ENCODE data around the gene SRRM3. TPM values are rescaled to one million over a fixed set of nuclear protein-coding genes. Genes with fewer than 3 reads are reported as not detected.
A peak's percentile ranks its signal among the peaks of the same experiment; 100 is the strongest.
"Not testable (repeated sequence)": the region's sequence is repeated elsewhere in the genome, so short reads cannot be mapped to it uniquely, and the experiment has no call there.

SRRM3 gene
- total RNA-seq, 1 experiment from 2014 or later, result 0.39 TPM

DNA sequence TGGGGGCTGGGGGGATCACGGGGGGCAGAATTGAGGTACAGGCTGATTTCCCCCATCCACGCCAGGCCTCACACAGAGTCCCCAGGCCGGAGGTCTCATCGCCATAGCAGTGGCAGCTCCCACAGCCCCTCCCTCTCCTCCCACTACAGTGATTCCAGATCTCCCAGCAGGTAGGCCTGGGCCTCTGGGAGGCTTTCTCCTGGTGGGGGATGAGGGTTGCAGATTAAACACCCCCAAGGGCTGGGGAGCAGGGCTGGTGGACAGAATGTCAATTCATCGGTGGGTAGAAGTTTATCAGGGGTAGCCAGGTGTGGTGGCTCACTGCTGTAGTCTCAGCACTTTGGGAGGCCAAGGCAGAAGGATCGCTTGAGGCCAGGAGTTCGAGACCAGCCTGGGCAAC lies 63.6 kb downstream of the SRRM3 start:
- no peak for DNase-seq (ENCODE audit: low read depth)

DNA sequence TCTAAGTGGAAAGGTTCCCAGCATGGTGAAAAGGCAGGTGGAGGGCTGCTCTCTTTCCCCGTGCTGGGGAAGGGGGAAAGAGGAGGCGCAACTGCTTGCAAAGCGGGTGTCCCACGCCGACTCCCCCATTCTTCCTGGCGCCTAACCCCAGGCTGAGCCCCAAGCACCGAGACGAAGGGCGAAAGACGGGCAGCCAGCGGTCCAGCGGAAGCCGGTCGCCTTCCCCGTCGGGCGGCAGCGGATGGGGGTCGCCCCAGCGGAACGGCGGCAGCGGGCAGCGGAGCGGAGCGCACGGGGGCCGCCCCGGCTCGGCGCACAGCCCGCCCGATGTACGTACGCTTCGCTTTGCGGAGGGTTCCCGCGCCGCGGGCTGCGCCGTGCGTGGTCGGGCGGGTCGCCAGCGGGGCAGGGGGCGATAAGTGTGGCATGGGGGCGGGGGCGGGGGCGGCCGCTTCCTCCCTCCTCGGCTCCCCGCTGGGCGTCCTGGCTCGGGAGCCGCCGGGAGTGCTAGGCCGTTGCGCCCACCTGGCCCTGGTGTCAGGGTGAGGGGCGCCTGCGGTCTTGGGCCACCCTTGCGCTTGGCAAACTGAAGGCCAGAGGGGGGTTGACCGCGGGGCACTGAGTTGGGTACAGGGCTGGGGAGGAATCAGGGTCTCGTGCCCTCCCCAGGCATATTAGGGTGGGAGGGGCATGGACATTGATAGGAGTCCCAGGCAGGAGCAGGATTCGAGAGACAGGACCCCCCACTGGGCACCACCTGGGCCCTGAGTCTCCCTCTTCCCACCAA lies 65.6 kb downstream of the SRRM3 start:
- no peak for DNase-seq (ENCODE audit: low read depth)

DNA sequence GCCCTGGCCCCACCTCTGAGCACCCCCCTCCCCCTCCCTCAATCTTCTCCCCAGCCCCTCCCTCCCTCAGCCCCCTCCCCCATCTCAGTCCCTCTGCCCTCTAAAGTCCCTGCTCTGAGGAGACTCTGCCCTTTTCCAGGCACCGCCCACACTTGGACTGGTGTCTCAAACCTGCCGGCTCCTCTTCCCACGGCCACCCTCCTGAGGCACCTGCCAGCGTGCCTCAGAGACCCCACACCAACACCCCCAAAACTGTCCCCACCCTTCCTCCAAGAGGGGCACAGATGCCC lies 66.1 kb downstream of the SRRM3 start:
- no peak for DNase-seq (ENCODE audit: low read depth)

DNA sequence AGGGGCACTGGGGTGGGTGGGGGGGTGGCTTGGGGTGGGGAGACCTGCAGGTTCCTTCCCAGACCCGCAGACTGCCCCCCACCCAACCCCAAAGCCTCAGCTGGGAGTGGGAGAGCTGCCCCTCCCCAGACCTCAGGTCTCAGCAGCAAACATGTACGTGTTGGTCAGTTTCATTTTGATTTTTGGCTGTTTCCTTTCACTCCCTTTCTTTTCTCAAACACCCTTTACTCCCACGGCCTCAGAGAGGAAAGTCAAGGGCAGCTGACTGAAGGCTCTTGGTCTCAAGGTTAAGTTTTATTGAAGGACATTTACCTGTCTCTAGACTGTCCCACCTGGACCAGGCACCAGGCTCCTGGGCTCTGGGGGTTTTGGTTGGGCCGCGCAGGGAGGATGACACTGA lies 66.7 kb downstream of the SRRM3 start:
- no peak for DNase-seq (ENCODE audit: low read depth)

DNA sequence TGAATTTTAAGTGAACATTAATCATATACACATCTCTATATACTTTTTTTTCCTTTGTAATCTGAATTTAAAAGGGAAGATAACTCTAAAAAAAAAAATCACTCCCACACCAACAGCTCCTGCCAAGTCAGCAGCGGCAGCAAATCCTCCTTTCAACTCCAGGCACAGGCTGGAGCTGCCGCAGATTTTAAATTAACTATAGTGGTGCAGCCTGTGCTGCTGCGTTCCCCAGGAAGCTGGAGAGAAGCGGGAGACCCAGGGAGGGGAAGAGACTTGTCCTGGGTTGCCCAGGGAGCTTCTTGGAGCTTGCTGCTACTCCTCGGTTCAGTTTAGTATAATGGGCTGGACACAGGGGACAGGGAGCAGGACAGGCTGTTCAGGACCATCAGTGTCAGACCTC lies 68.2 kb downstream of the SRRM3 start:
- DNase-seq (ENCODE audit: low read depth), result no peak

DNA sequence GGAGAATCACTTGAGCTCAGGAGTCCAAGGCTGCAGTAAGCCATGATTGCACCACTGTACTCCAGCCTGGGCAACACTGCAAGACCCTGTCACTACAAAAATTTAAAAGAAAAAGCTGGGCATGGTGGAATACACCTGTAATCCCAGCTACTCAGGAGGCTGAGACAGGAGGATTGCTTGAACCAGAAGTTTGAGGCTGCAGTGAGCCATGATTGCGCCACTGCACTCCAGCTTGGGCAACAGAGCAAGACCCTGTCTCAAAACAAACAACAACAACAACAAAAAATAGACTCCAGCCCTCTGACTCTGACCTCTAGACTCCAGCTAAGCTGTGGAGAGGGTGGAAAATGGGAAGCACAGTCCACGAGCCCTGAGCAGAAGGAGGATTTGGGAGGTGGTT lies 69.7 kb downstream of the SRRM3 start:
- DNase-seq (ENCODE audit: low read depth), result not testable (repeated sequence)

DNA sequence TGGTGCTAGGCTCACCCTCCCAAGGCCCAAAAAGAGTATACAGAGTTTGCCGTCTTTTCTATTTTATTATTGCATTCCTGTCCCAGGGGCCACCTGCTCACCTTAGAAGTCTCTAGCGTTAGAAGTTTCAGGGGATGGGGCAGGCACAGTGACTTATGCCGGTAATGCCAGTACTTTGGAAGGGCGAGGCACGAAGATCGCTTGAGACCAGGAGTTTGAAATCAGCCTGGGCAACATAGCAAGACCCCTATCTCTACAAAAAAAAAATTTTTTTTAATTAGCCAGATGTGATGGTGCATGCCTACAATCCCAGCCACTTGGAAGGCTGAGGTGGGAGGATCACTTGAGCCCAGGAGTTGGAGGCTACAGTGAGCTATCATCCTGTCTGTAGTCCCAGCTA lies 70.4 kb downstream of the SRRM3 start:
- no peak for DNase-seq (ENCODE audit: low read depth)

DNA sequence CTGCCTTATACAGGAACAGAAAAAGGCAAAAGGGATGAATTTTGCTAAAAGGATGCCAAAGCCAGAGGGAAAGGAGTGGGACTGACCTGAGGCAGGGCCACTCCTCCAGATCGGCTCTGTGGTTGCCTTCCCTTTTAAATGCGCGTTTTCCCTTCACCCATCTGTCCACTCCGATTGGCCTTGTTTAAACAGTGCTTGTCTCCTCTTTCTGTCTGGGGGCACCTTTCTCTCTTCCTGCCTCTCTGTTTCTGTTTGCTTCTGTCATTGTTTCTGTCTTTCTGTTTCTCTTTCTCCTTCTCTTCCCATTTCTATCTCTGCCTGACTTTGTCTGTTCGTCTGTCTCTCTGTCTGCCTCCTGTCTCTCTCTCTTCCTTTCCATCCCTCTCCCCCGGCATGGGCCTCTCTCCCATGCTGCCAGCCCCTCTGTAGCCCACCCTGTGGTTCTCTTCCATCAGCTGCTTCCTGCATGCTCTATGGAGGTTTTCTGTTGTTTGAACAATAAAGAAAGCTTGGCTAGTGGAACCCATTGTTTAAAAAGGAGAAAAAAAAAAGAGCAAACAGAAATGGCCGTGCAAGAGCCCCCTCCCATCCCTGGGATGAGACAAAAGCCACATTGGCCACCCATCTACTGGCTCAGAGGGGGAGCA lies 71.3 kb downstream of the SRRM3 start:
- no peak for DNase-seq (ENCODE audit: low read depth)

DNA sequence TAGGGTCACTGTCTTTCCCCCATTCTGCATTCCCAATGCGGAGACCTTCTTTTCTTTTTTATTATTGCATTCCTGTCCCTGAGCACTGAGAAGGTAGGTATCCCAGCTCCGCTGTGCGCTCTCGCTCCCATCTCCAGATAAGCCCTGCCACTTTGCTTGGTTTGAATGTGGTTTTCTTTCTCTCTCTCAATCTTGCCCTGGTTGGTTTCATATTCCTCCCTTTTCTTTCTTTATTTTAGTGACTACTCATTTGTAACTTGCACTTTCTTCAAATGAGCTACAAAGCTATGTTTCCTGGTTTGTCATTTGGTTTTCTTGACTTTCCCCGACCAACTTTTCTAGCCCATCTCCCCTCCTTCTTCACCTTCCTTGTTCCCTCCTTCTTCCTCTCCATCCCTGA lies 71.8 kb downstream of the SRRM3 start:
- DNase-seq (ENCODE audit: low read depth), result no peak

GRCh38 chr7:76278540-76278939 lies 76.8 kb downstream of the SRRM3 start:
- DNase-seq (ENCODE audit: low read depth), result peak; percentile 68

- DNase-seq (ENCODE audit: low read depth), result no peak
These were observed 78.7 kb downstream of the SRRM3 start for GRCh38 chr7:76280408-76280807.

GRCh38 chr7:76281006-76281705 lies 79.5 kb downstream of the SRRM3 start:
- DNase-seq (ENCODE audit: low read depth), result no peak

GRCh38 chr7:76281706-76282343 lies 80.1 kb downstream of the SRRM3 start:
- DNase-seq (ENCODE audit: low read depth), result no peak

GRCh38 chr7:76282344-76283253 lies 80.9 kb downstream of the SRRM3 start:
- DNase-seq (ENCODE audit: low read depth), result no peak

DNA sequence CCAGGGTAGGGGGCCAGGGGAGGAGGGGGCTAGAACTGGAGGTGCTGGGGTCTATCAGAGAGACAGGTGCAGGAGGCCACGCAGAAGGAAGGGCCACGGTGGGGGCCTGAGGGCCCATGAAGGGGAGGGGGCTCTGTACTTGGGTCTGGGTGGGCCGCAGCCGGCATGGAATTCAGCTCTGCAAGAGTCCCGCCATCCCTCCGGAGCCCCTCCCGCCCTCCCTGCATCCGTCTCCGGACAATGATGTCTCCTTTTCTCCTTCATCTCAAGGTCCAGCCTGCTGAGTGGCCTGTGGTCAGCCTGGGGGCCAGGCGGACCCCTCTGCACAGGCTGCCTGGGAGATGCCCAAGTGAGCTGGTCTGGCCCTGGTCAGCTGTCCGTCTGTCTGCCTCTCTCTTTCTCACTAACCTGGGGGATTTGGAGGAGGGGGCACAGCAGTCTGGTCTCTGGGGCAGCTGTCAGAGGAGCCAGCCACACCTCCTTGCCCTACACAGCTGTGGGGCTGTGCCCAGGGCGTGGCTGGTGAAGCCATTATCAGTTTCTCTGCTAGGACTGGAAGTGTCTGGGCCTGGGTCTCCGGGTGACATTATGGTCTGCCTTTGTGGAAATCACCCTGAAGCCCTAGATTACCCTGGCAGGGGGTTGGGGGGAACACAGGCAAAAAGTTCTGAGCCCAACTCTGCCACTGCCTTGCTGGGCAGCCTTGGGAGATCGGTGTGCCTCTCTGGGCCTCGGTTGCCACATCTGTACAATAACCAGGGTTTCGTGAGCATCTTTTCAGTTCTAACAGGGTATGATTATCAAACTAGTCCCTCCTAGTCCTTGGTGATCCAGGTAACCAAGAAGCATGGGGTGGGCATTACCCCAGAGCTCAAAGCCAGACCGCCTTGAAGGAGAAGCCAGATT lies 81.8 kb downstream of the SRRM3 start:
- DNase-seq (ENCODE audit: low read depth), result no peak

GRCh38 chr7:76285604-76286374 lies 84.1 kb downstream of the SRRM3 start:
- DNase-seq (ENCODE audit: low read depth), result peak; percentile 30

DNA sequence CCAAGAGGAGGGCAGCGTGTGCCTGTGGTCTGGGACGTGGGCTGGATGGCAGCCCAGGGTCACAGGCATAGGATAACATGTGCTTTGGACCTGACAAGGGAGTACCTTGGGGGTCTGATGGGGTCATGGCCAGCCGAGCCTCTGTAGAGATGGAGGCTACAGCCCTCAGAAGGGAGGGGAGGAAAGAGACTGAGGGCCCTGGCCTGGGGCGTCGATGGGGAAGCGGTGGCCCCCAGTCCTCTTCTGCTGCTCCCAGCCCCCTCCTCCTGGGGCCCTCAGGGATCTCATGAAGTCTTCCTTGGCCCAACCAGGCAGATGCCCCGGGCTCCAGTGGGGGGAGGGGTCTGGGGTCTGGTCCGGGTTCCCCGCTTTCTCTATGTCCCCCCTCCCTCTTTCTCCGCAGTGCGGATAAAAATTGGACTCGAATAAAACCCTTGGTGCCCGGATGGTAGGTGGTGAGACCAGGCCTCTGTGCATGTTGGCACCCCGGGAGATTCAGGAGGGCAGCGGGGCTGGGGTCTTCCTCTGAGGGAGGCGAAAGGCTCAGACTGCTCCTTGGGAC lies 85.2 kb downstream of the SRRM3 start:
- DNase-seq (ENCODE audit: low read depth), result no peak

DNA sequence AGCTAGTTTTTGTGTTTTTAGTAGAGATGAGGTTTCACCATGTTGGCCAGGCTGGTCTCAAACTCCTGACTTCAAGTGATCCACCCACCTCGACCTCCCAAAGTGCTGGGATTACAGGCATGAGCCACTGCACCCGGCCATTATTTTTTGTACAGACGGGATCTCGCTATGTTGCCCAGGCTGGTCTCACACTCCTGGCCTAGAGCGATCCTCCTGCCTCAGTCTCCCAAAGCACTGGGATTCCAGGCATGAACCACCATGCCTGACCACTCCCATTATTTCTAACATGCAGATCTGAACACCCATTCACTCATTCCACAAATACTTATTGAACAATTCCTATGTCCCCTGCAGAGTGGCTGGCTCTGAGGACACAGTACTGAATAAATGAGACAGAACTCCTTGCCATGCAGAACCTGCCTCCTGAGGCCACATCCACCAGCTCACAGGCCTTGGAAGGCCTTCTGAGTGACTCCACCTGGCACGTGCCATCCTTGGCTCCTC lies 89.2 kb downstream of the SRRM3 start:
- DNase-seq (ENCODE audit: low read depth), result peak; percentile 53
